Erythroblast (primary cell): ENCODE measurements around the gene SLC45A2.

ENCODE experiments used
- GATA1 ChIP-seq: IDR thresholded peaks from 2 replicates; pipeline ENCODE4 v1.6.1; 2011; ENCODE audit warnings: low read depth, mild to moderate bottlenecking, control low read depth, low read length, moderate library complexity
- POLR2A ChIP-seq: IDR thresholded peaks from 2 replicates; pipeline ENCODE4 v1.6.1; 2011; ENCODE audit warnings: mild to moderate bottlenecking, low read length

DNA sequence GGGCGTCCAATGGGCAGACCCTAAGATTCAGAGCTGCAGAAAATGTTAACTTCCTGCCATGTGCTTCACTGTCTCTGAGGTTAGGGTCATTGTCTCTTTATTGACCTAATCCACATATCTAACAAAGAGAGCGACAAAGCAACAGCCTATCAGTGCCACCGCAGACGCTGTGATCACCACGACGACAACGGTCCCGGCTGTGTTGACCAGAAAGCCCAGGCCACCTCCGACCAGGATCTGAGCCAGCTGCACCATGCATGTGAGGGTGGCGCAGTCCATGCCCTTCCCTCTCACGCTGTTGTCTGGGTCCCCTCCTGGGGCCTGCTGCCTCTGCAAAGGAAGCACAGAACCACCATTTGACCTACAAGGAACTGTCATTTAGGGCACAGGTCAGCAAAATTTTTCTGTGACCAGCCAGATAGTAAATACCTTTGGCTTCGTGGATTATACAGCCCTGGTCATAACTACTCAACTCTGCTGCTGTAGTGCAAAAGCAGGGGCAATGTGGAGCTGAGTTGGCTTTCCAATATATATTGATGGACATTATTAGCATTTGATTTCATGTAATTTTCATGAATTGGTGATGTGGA lies 39.9 kb downstream of the SLC45A2 start:
- no peak for TF ChIP-seq POLR2A
- TF ChIP-seq GATA1: no peak
